ENCODE measurements around the gene CDH4. TPM values are rescaled to one million over a fixed set of nuclear protein-coding genes. Genes with fewer than 3 reads are reported as not detected.
A peak's percentile ranks its signal among the peaks of the same experiment; 100 is the strongest.

The CDH4 gene
- total RNA-seq, 1 donor from 2014 or later = 2.9 TPM

- H3K4me3 Mint-ChIP-seq = no peak overlapping the region
- peaks cover 48% of the 10 kb centered on the region for H3K36me3 Mint-ChIP-seq
- H3K27me3 Mint-ChIP-seq (ENCODE audit: insufficient read depth, low read depth) = no peaks in the 10 kb centered on the region
These were observed 734.8 kb downstream of the CDH4 start for GRCh38 chr20:61986762-61987321.

GRCh38 chr20:61988665-61989064, 736.6 kb downstream of the CDH4 start:
- Histone ChIP-seq H3F3A (ENCODE audit: low read depth) (no peaks in the 10 kb centered on the region), H3K9ac (no peak overlapping the region), H3K27me3 (no peaks in the 10 kb centered on the region), H3K27ac (no peak overlapping the region), H3K4me1 (no peaks in the 10 kb centered on the region), H3K9me3 (ENCODE audit: low read depth) (no peaks in the 10 kb centered on the region), H4K20me1 (ENCODE audit: low read depth) (no peaks in the 10 kb centered on the region), H3K36me3 (peaks cover 10% of the 10 kb centered on the region), H3K4me2 (no peak overlapping the region), H2AFZ (replicated peaks) (no peak overlapping the region), H3K79me2 (ENCODE audit: low read depth) (no peaks in the 10 kb centered on the region), H3K4me3 (no peak overlapping the region)
- TF ChIP-seq EZH2phosphoT487 (IDR thresholded peaks at IDR 0.05) (no peak), CTCF (IDR thresholded peaks at IDR 0.05) (no peak), EZH2 (IDR thresholded peaks at IDR 0.05) (no peak)
- Mint-ChIP-seq H3K4me1 (no peaks in the 10 kb centered on the region), H3K36me3 (peaks cover 64% of the 10 kb centered on the region), H3K9me3 (peaks cover 20% of the 10 kb centered on the region), H3K27me3 (ENCODE audit: insufficient read depth, low read depth) (no peaks in the 10 kb centered on the region), H3K4me3 (no peak overlapping the region), H3K27ac (no peak overlapping the region)
- DNase-seq (ENCODE audit: low spot score) = no peak

More at GRCh38 chr20:61986762-61987321, 734.8 kb downstream of the CDH4 start:
- no peaks in the 10 kb centered on the region for H4K20me1 ChIP-seq (ENCODE audit: low read depth)
- H3K4me3 ChIP-seq = no peak overlapping the region
- no peak for TF ChIP-seq EZH2phosphoT487 (IDR thresholded peaks at IDR 0.05)
- no peak for TF ChIP-seq CTCF (IDR thresholded peaks at IDR 0.05)
- TF ChIP-seq EZH2 (IDR thresholded peaks at IDR 0.05) = no peak
- no peak overlapping the region for H3K9ac ChIP-seq
- peaks cover 3% of the 10 kb centered on the region for H3K36me3 ChIP-seq
- no peak for DNase-seq (ENCODE audit: low spot score)
- H3K9me3 Mint-ChIP-seq = peaks cover 12% of the 10 kb centered on the region
- H3K27ac ChIP-seq = no peak overlapping the region
- H3K27me3 ChIP-seq = no peaks in the 10 kb centered on the region
- H3K4me1 ChIP-seq = no peaks in the 10 kb centered on the region
- no peaks in the 10 kb centered on the region for H3F3A ChIP-seq (ENCODE audit: low read depth)
- H3K4me2 ChIP-seq = no peak overlapping the region
- no peaks in the 10 kb centered on the region for H3K79me2 ChIP-seq (ENCODE audit: low read depth)
- no peaks in the 10 kb centered on the region for H3K9me3 ChIP-seq (ENCODE audit: low read depth)
- no peak overlapping the region for H3K27ac Mint-ChIP-seq
- H2AFZ ChIP-seq (replicated peaks) = no peak overlapping the region
- no peaks in the 10 kb centered on the region for H3K4me1 Mint-ChIP-seq

- H3F3A ChIP-seq (ENCODE audit: low read depth) = no peaks in the 10 kb centered on the region
These were observed 737.7 kb downstream of the CDH4 start for GRCh38 chr20:61989741-61990140.

More at GRCh38 chr20:61989741-61990140, 737.7 kb downstream of the CDH4 start:
- no peaks in the 10 kb centered on the region for H3K27me3 Mint-ChIP-seq (ENCODE audit: insufficient read depth, low read depth)
- Histone ChIP-seq H3K4me3 (no peak overlapping the region), H3K27ac (no peak overlapping the region), H3K4me2 (no peak overlapping the region), H3K36me3 (peaks cover 10% of the 10 kb centered on the region), H3K4me1 (no peaks in the 10 kb centered on the region), H3K9ac (no peak overlapping the region), H3K27me3 (no peaks in the 10 kb centered on the region), H3K79me2 (ENCODE audit: low read depth) (no peaks in the 10 kb centered on the region), H4K20me1 (ENCODE audit: low read depth) (no peaks in the 10 kb centered on the region), H2AFZ (replicated peaks) (no peak overlapping the region), H3K9me3 (ENCODE audit: low read depth) (no peaks in the 10 kb centered on the region)
- TF ChIP-seq EZH2phosphoT487 (IDR thresholded peaks at IDR 0.05) (no peak), EZH2 (IDR thresholded peaks at IDR 0.05) (no peak), CTCF (IDR thresholded peaks at IDR 0.05) (no peak)
- no peak overlapping the region for H3K4me3 Mint-ChIP-seq
- peaks cover 68% of the 10 kb centered on the region for H3K36me3 Mint-ChIP-seq
- H3K9me3 Mint-ChIP-seq = peaks cover 20% of the 10 kb centered on the region
- H3K27ac Mint-ChIP-seq = no peak overlapping the region
- H3K4me1 Mint-ChIP-seq = no peaks in the 10 kb centered on the region
- no peak for DNase-seq (ENCODE audit: low spot score)

MicroRNA genes within 50 kb of the gene (microRNA counts, 767-probe panel; counts per million panel counts)
- microRNA hsa-miR-1257 = 460 counts per million, percentile 90 among the panel's probes with 10 or more counts

Small RNA genes within 50 kb of the gene (microRNA-seq; reads per million reads assigned to microRNA genes)
- gene MIR1257 = 0.54 reads per million

Data from neural progenitor cell (in vitro differentiated cells).